HG03039 (cell line): Measurements from ENCODE around the gene ROBO1.
"Not testable (repeated sequence)": the region's sequence is repeated elsewhere in the genome, so short reads cannot be mapped to it uniquely, and the experiment has no call there.

Experiments used
- ATAC-seq: cut with Tn5 transposase; IDR thresholded peaks from one replicate; pipeline ENCODE4 v1.9.1; 2021; ENCODE audit warnings: mild to moderate bottlenecking, moderate library complexity; ENCODE audit not compliant: unreplicated experiment

The ROBO1 gene

DNA sequence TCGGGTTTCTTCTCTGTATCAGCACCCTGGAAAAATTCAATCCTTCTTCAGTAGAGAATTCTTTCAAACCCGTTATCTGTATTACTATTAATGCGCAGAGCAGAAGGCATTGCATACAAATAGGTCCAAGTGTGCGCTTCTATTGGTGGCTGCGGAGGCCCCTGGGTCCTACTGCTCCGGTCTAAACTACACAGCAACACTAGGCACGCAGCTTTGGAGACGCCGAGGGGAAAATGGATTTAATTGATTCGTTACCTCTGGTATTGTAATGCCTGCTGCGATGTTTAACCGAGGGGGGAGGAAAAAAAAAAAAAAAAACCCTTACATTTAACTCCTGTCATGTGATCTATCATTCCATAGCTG lies at the start of gene ROBO1:
ROBO1 (minus strand) TSS at position 94 of the 363 bp plus-strand sequence.
- no peak for ATAC-seq

DNA sequence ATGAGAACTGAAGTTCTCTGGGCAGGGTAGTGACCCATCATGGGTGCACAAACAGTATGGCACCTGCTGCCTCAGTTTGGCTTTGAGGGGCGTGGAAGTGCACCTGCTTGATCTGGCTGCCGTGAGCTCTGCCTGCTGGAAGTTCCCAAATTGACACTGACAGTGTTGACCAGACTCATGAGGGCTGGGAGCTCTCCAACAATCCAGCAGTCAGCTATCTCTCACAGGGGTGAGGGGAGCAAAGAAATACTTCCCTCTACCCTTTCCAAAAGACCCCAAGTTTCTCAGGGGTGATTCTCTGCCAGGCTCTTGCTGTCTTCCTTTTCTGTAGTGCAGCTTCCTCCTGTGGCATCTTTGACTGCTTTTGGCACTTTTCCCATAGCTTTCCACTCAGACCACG lies 49.4 kb upstream of the ROBO1 start:
- ATAC-seq, result no peak

DNA sequence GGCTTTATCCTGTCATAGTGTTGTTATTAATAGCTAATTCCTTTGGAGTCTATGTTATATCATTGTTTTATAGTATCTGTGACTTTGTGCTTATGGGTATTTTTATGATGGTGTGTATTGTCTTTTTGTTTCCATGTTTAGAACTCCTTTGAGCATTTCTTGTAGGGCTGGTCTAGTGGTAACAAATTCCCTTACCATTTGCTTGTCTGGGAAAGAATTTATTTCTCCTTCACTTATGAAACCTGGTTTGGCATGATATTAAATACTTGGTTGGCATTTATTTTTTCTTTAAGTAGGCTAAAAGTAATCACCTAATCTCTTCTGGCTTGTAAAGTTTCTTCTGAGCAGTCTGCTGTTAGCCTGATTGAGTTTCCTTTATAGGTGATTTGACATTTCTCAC lies 47.7 kb upstream of the ROBO1 start:
- no peak for ATAC-seq

DNA sequence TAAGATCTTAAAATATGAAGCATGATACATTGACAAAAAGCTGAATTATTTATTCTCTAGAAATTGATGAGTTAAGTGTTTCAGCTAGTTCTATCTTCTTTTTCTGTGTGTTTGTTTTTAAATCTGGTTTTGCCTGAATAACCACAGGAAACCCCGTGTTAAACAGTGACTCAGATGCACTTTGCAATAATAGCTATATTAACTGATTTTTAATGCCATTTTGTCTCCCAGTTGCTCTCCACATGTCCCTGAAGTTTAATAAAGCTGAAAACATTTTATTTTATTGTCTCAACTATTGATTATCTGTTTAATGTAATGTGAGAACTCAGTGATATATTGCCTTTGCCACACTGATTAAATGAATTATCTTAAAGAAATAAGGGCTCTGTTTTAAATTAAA lies 42.8 kb upstream of the ROBO1 start:
- ATAC-seq, result no peak

DNA sequence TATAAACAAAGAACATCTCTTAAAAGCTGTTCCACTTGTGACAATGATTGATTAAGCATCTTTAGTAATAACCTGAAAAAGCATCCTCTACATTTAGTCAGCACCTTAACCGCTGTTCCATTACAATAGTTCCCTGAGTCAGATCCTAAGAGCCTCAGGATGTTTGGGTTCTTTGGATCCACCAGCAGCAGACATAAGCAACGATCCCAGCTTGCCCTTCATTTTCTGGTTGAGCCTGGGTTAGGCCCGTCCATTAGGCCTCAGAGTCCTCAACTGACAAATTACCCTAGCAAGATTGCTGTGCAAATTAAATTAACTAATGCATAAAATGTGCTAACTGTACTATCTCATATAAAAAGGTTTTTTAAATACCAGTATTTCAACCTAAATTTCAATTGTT lies 42.3 kb upstream of the ROBO1 start:
- ATAC-seq, result no peak

DNA sequence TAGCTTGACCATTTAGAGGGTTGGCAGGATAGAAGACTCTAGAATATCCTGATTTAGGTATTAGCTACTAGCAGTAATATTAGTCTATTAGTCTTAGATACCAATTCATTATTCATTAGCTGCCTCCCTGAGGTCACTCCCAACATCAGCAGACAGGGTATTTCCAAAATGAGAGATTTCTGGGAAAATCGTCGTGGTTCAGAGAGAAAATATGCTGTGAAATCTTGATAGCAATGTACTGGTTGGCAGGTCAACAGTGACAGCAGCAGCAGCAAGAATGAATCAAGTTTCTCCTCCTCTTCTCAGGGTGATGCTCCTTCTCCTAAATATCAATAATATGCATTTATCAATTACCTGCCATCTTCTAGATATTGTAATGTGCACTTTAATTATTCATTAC lies 41.3 kb upstream of the ROBO1 start:
- ATAC-seq, result no peak

DNA sequence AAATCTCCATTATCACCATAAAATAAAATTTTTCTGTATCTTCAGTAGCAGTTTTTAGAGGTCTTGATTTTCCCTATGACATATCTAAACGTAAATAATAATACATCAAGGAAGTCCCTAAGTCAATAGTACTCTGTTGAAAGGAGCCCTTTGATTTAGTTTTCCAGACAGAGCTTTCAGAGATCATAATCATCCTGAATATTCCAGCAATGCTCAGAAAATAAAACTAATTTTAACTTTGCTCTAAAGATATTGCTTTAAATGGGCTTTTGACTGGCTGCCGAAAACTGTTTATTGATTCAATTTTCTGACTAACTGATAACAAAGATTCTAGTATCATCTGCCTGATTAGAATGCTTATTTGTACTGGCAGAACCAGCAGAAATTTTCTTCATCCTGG lies 40.7 kb upstream of the ROBO1 start:
- no peak for ATAC-seq

DNA sequence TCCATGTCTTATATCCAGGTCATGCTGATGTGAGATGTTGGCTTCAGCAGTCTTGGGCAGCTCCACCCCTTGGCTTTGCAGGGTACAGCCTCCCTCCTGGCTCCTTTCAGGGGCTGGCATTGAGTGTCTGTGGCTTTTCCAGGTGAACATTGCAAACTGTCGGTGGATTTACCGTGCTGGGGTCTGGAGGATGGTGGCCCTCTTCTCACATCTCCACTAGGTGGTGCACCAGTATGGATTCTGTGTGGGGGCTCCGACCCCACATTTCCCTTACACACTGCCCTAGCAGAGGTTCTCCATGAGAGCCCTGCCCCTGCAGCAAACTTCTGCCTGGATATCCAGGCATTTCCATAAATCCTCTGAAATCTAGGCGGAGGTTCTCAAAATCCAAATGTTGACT lies 22.4 kb upstream of the ROBO1 start:
- not testable (repeated sequence) for ATAC-seq

DNA sequence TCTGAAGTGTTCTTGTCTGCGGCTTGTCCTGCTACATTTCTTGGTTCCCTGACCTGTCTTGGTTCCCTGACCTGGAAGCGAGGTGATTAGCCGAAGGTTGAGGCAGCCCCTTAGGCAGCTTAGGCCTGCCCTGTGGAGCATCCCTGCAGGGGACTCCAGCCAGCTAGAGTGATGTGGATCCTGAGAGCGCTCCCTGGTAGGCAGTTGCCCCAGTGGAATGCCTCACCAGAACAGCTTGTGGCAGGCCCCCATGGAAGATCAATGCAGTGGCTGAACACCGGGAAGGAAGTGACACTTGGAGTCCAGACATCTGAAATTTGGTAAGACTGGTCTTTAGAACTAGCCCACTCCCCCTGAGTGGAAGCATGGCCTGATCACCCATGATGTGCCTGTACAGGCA lies 5.5 kb upstream of the ROBO1 start:
- no peak for ATAC-seq

DNA sequence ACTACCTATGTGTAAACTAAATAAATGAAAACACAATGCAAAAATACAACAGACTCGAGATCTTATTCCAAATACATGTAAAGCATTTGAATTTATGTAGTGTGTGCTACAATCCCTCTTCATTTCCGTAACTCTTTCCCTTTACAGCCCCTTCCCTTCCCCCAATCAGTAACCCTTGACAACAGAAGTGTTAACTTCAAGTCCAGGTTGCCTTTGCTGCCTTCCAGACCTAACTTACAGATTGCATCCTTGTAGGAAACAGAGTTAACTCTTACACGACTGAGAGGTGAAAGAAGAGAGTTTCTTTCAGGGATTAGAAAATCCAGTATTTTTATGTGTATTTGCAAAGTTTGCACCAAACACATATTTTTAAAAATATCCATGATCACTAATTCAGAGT lies 1.4 kb upstream of the ROBO1 start:
- no peak for ATAC-seq

DNA sequence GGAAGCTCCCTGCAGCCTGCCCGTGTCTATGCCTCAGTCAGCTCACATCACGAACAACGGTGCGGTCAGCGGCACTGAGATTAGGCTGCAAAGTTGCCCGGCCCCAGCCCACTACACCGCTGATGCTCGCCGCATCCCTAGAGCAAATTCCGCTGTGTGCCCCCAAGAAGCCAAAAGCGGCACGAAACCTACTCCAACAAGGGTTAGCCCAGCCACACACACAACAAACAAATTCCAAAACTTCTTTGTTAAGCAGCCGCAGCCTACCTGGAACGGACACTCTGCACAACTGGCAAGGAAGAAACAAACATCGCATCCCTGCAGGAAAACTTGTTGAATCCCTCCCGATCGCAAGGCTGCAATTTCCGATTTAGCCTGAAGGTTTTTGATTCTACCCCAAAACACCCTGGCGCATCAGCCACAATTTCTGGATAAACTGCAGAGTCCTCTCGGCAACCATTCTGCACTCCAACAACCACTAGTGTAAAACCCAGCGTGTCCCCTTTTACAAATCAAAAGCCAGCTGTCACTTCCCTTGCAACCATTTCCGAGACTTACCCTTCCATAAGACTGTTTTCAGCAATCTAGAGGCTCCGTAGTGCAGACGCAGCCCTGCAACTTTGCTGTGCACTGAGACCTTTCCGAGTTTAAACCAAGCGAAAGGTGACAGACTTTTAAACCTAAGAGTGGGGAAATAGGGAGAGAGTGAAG lies 449 bp downstream of the ROBO1 start:
- ATAC-seq, result no peak

DNA sequence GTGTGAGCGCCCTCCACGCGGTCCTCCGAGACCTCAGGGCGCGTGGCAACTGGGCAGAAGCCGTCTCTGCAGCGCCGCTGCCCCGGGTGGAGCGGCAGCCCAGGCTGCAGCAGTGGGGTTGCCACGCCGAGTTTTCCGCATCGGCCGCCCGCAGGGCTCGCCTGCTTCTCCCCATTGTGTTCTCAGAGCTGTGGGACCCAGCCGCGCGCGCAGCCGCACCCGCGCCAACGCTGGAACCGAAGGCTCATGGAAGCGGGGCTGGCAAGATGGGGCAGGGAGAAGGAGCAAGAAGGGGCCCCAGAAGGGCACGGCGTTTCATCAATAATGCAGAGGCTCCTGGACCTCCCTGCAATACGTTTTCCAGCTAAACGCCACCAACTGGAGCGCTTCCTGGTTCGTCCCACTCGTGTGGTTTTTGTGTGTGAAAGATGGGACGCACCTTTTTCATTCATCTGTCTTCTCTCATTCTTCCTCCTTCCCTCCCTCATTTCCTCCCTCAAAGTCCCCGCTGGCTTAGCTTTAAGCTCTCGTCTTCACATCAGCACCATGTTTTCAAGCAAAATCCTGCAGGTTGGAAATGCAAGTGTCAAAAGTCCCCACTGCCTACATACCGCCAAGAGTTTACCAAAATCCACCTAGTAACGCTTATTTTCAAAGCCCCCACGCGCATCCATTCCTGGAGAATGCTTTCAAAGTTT lies 1.2 kb downstream of the ROBO1 start:
- no peak for ATAC-seq

DNA sequence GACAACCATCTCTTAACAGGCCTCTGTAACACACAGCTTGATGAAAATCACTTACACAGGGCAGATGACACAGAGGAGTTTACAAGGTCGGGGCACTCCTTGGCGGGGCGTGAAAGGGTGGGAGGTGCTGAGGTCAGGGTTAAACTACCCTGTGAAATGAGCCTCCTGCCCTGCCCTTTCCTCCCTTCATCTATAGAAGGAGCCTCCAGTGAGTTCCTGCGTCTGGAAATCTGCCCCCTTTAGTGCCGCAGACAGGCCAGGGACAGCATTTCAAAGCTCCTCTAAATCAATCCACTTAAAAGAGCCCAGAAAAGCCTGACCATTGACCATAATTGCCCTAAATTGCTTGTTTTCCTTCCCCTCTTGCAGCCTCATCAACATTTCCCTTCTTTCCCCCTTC lies 1.9 kb downstream of the ROBO1 start:
- no peak for ATAC-seq

DNA sequence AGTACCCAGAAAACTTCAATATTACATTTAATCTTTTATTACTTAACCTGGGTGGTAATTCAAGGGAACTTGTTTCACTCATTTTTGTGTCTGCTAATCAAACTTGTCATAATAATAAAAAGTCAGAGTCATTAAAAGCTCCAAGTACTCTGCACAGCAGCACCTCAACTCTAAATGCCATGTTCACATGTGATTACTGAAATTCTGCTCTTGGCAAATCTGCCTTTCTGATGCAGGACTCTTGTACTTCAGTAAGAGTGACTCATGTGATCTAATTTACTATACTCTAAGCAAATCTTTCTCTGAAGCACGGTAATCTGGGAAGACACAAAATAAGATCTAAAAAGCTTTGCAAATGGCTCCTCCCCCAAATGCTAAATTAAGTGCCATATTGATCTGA lies 6.4 kb downstream of the ROBO1 start:
- ATAC-seq, result no peak

DNA sequence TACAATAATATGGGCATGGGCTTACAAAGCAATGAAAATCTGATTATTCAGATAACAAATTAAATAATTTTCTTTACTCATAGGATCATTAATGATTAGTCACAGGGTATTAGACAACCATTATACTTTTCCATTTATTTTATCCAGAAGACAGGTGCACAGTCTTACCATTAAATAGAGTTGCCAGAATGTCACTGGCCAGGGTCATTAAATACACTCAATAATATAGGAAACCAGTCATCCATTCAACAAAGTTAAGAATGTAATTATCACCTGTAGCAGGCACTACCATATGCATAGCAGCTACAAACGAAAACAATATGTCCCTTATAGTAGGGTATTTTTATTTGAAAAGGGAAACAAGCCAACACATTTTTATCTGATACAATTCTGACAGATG lies 16.1 kb downstream of the ROBO1 start:
- no peak for ATAC-seq

DNA sequence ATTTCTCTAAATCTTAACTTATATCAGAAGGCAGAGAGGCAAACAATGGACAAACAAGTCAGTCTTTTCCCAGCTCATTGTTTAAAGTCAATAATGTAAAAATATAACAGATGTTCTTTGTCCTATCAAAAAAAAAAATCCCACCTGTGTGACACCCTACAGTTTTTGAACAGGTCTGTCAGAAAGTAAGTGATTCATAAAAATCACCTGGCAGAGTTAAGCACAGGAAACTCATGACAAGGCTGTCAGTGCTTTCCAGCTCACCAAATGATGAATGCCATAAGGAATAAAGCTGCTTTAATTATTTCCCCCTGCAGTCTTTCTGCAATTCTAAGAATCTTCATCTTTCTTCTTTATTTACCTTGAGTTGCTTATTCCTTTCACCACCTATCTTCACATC lies 30.3 kb downstream of the ROBO1 start:
- no peak for ATAC-seq

DNA sequence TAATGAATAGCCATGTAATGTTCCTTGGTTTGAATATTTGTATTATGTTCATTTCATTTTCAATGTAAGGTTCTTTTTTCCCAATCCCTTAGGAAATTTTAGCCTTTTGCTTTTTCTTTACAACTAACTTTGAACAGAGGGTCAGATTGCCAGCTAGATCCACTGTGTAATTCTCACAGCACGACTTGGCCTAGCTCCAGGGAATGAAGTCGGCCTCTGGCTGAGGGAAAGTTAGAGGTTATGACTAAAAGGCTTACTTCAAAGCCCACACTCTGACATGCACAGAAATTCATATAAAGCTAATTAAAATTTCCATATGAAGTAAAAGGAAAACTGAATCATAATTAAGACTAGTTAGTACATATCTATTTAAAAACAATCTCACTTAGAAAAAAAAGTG lies 38.7 kb downstream of the ROBO1 start:
- no peak for ATAC-seq

DNA sequence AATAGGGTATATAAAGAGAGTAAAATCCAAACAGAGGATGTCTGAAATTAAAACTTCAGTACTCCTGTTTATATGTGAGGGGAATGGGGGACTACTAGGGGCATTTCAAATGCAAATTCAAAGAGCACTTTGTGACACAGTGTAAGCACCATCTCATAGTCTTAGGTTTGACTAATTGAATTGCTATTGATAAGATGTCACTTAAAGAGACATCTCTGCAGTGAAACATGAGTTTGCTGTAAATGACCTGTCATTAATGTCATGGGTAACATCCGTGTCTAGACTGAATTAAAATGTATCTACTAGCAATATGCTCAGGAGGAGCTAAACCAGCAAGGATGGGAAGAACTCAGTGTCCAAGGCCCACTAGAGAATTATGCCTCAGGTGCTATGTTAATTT lies 41.0 kb downstream of the ROBO1 start:
- no peak for ATAC-seq

DNA sequence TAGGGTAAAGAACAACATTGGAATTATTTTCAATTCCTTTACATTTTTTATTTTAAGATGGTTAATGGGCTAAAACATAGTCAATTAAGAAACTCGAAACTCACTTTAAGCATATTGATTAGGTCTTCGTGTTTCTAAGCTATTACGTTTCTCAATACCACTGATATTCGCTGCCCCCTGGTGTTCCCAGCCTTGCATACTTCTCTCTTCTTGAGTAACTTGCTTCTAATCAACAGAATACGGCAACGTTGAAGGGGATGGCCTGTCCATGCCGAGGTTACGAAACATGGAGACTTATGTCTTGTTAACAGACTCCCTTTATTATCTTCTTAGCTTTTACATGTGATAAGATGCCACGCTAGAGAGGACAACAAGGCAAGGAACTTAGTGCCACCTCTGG lies 43.6 kb downstream of the ROBO1 start:
- ATAC-seq, result no peak

DNA sequence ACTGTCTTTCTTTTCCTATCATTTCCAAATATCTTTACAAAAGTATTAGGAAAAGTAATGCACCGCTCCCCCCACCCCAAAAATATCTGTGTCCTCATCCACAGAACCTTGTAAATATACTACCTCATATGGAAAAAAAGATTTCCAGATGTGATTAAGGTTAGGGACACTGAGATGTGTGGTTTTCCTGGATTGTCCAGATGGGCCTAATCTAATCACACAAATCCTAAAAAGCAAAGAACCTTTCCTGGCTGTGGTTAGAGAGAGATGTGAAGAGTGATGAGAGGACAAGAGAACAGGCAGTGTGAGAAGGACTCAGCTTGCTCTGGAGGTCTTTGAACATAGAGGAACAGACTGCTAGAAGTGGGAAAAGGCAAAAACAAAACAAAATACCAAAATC lies 77.7 kb downstream of the ROBO1 start:
- ATAC-seq, result no peak

DNA sequence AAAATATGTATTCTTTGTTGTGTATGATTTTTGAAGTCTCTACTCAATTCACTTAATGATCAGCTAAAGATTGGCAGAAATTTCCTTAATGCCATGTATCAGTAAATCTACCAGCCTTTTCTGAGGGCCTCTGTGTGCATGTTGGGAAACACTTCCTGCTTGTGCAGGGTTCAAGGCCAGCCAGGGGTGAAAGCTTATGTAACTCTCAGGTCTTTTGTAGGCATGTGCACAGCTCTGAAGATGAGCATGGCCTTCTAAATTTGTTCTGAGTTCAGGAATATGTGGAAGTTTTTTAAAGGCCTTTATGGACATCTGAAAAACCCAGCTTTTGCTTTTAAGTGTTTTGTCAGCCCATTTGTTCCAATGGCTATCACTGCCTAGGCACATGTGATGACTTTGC lies 82.7 kb downstream of the ROBO1 start:
- ATAC-seq, result no peak

DNA sequence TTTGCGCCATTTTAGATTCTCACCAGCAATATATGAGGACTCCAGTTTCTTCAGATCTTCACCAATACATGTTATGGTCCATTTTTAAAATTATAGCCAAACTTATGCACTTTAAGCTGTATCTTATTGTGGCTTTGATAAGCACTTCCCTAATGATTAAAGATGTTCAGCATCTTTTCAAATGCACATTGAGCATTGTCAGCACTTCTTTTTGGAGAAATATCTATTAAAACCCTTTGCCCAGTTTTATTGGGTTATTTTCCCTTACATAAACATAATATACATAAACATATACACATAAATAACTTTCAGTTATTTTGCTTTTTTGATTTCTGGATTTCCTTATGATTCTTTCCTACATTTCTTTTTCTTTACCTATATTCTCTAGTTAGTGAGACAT lies 83.8 kb downstream of the ROBO1 start:
- no peak for ATAC-seq

DNA sequence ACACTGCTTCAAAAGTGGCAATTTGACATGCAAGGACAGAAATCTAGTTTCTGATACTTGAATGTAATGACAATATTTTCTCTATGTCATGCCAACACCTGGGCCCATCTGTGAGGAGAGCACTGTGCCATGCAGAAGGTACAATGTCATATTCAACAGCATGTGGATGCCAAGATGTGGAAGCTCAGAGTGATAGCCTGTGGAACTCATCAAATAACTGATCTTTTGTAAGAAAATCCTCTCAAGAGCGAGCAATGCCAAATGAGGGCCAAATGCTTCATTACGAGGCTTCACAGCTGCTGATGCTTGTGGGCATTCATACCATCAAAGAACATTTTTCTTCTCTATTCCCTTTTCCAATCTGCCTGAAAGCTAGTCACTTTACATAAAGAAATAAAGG lies 95.1 kb downstream of the ROBO1 start:
- no peak for ATAC-seq
